Liver (tissue), 3 donors: ENCODE data around the gene BTG3.

ENCODE experiments used
- CTCF ChIP-seq: fragments of 150-350 bp; IDR thresholded peaks from 2 replicates; pipeline ENCODE4 v1.5.1; 2017; ENCODE audit warnings: improper control_type of control experiment, low read depth, low read length; ENCODE audit not compliant: missing input control
- EGR1 ChIP-seq, 2 donors: IDR thresholded peaks; 2 replicates each; pipeline ENCODE4 v1.6.1; 2016 to 2018; ENCODE audit warnings: antibody characterized with exemption in 2 of 2, low read depth in 2 of 2
- FOXA1 ChIP-seq: IDR thresholded peaks from 2 replicates; pipeline ENCODE4 v1.6.1; 2016; ENCODE audit warnings: antibody characterized with exemption
- GABPA ChIP-seq, 2 donors: IDR thresholded peaks in 1 of 2; conservative IDR thresholded peaks in 1 of 2; 2 replicates each; pipeline ENCODE4 v1.6.1; 2016; ENCODE audit warnings: antibody characterized with exemption in 2 of 2, mild to moderate bottlenecking in 1 of 2, moderate library complexity in 1 of 2
- HNF4A ChIP-seq, 2 donors: conservative IDR thresholded peaks; 2 replicates each; pipeline ENCODE4 v1.6.1; 2016; ENCODE audit warnings: antibody characterized with exemption in 2 of 2, mild to moderate bottlenecking in 2 of 2
- JUND ChIP-seq, 2 donors: IDR thresholded peaks; 2 replicates each; pipeline ENCODE4 v1.6.1; 2016; ENCODE audit warnings: antibody characterized with exemption in 2 of 2
- MAX ChIP-seq: IDR thresholded peaks from 2 replicates; pipeline ENCODE4 v1.6.1; 2016; ENCODE audit warnings: antibody characterized with exemption
- RAD21 ChIP-seq, 2 donors: IDR thresholded peaks; 2 replicates each; pipeline ENCODE4 v1.6.1; 2016; ENCODE audit warnings: antibody characterized with exemption in 2 of 2, mild to moderate bottlenecking in 2 of 2
- REST ChIP-seq: IDR thresholded peaks from 2 replicates; pipeline ENCODE4 v1.6.1; 2016; ENCODE audit warnings: antibody characterized with exemption, mild to moderate bottlenecking
- TAF1 ChIP-seq: conservative IDR thresholded peaks from 2 replicates; pipeline ENCODE4 v1.6.1; 2016; ENCODE audit warnings: antibody characterized with exemption, mild to moderate bottlenecking
- YY1 ChIP-seq: IDR thresholded peaks from 2 replicates; pipeline ENCODE4 v1.6.1; 2016; ENCODE audit warnings: antibody characterized with exemption, mild to moderate bottlenecking
- ZBTB33 ChIP-seq: IDR thresholded peaks from 2 replicates; pipeline ENCODE4 v1.6.1; 2016; ENCODE audit warnings: antibody characterized with exemption
- donor health status: healthy.
- donor health status: healthy.

- TF ChIP-seq CTCF (no peak), EGR1 (IDR thresholded peaks at IDR 0.05; ENCODE audit: low read depth in 2 of 2) (no peak), JUND (IDR thresholded peaks at IDR 0.05) (no peak), FOXA1 (no peak), MAX (no peak), RAD21 (IDR thresholded peaks at IDR 0.05) (no peak), TAF1 (no peak), GABPA (IDR thresholded peaks at IDR 0.05 in 1 of 2, conservative IDR thresholded peaks at IDR 0.05 in 1 of 2) (no peak), YY1 (no peak), REST (no peak), ZBTB33 (no peak), HNF4A (conservative IDR thresholded peaks at IDR 0.05) (no peak)
These were observed 38.8 kb upstream of the BTG3 start for GRCh38 chr21:17651526-17651925.
